ENCODE measurements around the gene FOS.

FOS gene

GRCh38 chr14:75283162-75283832, 4.7 kb downstream of the FOS start:
- H3K36me3 ChIP-seq, result peaks cover 43% of the 10 kb centered on the region
- peak overlapping the region; percentile 97 for H3K4me3 ChIP-seq (ENCODE audit: low read depth in 1 of 2, low read length in 1 of 2)
- no peaks in the 10 kb centered on the region for H3K27me3 ChIP-seq
- peaks cover 78 to 84% of the 10 kb centered on the region in 2 experiments for H3K4me1 ChIP-seq (ENCODE audit: control insufficient read depth in 1 of 2, insufficient read depth in 1 of 2, low read depth in 1 of 2, low read length in 1 of 2)
- peak; percentile 16 for TF ChIP-seq CTCF (IDR thresholded peaks at IDR 0.05)
- peaks cover 7% of the 10 kb centered on the region for H3K9me3 ChIP-seq
- peak overlapping the region; percentile 99 for H3K27ac ChIP-seq

GRCh38 chr14:75283833-75284563, 5.4 kb downstream of the FOS start:
- Histone ChIP-seq H3K4me1 (ENCODE audit: control insufficient read depth in 1 of 2, insufficient read depth in 1 of 2, low read depth in 1 of 2, low read length in 1 of 2) (peaks cover 83 to 85% of the 10 kb centered on the region in 2 experiments), H3K36me3 (peaks cover 39% of the 10 kb centered on the region), H3K27me3 (no peaks in the 10 kb centered on the region), H3K4me3 (ENCODE audit: low read depth in 1 of 2, low read length in 1 of 2) (peak overlapping the region; percentile 97), H3K9me3 (peaks cover 7% of the 10 kb centered on the region), H3K27ac (peak overlapping the region; percentile 99)
- peak; percentile 8 for TF ChIP-seq CTCF (IDR thresholded peaks at IDR 0.05)

- H3K4me3 ChIP-seq (ENCODE audit: low read depth in 1 of 2, low read length in 1 of 2), result peak overlapping the region in 1 of 2 experiments; percentile 97
- peak overlapping the region; percentile 99 for H3K27ac ChIP-seq
- H3K4me1 ChIP-seq (ENCODE audit: control insufficient read depth in 1 of 2, insufficient read depth in 1 of 2, low read depth in 1 of 2, low read length in 1 of 2), result peaks cover 80 to 83% of the 10 kb centered on the region in 2 experiments
- no peak for TF ChIP-seq CTCF (IDR thresholded peaks at IDR 0.05)
- H3K36me3 ChIP-seq, result peaks cover 26% of the 10 kb centered on the region
- H3K27me3 ChIP-seq, result no peaks in the 10 kb centered on the region
- peaks cover 7% of the 10 kb centered on the region for H3K9me3 ChIP-seq
Observed at GRCh38 chr14:75285331-75285730, 6.7 kb downstream of the FOS start.

GRCh38 chr14:75286313-75286712, 7.7 kb downstream of the FOS start:
- TF ChIP-seq CTCF (IDR thresholded peaks at IDR 0.05), result no peak

GRCh38 chr14:75289840-75290388, 11.3 kb downstream of the FOS start:
- Histone ChIP-seq H3K27me3 (no peaks in the 10 kb centered on the region), H3K4me3 (ENCODE audit: low read depth in 1 of 2, low read length in 1 of 2) (no peak overlapping the region), H3K4me1 (ENCODE audit: control insufficient read depth in 1 of 2, insufficient read depth in 1 of 2, low read depth in 1 of 2, low read length in 1 of 2) (peaks cover 48 to 55% of the 10 kb centered on the region in 2 experiments), H3K36me3 (no peaks in the 10 kb centered on the region), H3K9me3 (no peaks in the 10 kb centered on the region), H3K27ac (no peak overlapping the region)
- no peak for TF ChIP-seq CTCF (IDR thresholded peaks at IDR 0.05)

More at GRCh38 chr14:75286313-75286712, 7.7 kb downstream of the FOS start:
- Histone ChIP-seq H3K9me3 (peaks cover under 1% of the 10 kb centered on the region), H3K27me3 (no peaks in the 10 kb centered on the region), H3K27ac (peak overlapping the region; percentile 73), H3K4me1 (ENCODE audit: control insufficient read depth in 1 of 2, insufficient read depth in 1 of 2, low read depth in 1 of 2, low read length in 1 of 2) (peaks cover 70 to 74% of the 10 kb centered on the region in 2 experiments), H3K4me3 (ENCODE audit: low read depth in 1 of 2, low read length in 1 of 2) (no peak overlapping the region), H3K36me3 (peaks cover 16% of the 10 kb centered on the region)

Data from neutrophil (primary cell).